M059J (cell line): Measurements from ENCODE around the gene CD80. TPM values are rescaled to one million over a fixed set of nuclear protein-coding genes. Genes with fewer than 3 reads are reported as not detected.
A peak's percentile ranks its signal among the peaks of the same experiment; 100 is the strongest.

Source experiments
- DNase-seq: peaks from one replicate; pipeline ENCODE4 v3.0.0-alpha.2; 2012; ENCODE audit warnings: low read depth
- total RNA-seq: library from RNA; depleted of rRNA; stranded (reverse); fragments of >200 nt; shearing (Covaris generic); gene quantifications from 2 replicates; pipeline ENCODE4 v1.2.3, GENCODE V29; 2014; rRNA removed

Gene CD80
- total RNA-seq, 1 experiment from 2014 or later, result not detected

DNA sequence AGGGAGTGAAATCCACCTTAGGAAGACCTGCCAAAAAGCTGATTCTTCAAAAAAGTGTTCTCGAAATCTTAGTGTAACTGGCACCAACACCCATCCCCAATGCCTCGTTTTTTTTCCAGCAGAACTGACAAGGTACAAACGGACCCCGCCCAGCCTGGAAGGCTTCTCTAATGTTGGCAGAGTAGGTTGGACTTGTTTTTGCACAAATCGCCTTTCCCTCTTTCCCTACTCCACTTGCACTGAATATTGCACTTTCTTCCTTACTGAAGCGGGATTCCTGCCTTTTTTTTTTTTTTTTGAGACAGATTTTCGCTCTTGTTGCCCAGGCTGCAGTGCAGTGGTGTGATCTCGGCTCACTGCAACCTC is 61.6 kb downstream of the CD80 start:
- peak; percentile 42 for DNase-seq

DNA sequence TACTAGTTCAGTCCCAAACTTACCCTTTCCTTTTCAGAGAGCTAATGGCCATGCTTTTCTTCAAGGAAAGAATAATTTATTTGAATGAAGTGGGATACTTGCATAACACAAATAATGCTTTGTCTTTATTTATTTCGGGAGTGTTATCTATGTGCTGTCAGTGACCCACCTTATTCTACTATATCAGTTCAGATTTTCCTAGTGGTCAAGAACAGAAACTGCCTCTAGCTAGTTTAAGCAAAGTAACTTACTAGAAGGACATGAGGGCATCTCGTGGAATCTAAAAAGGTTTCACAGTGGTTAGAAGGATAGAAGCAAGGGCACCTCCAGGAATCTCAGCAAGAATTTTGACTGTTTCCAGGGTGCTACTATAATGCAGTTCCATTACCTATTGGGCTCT is 64.8 kb downstream of the CD80 start:
- no peak for DNase-seq

- no peak for DNase-seq
These were observed 66.6 kb downstream of the CD80 start for GRCh38 chr3:119492810-119493209.

- DNase-seq, result peak; percentile 15
These were observed 67.3 kb downstream of the CD80 start for GRCh38 chr3:119492128-119492527.

GRCh38 chr3:119490153-119490552 is 69.3 kb downstream of the CD80 start:
- no peak for DNase-seq

DNA sequence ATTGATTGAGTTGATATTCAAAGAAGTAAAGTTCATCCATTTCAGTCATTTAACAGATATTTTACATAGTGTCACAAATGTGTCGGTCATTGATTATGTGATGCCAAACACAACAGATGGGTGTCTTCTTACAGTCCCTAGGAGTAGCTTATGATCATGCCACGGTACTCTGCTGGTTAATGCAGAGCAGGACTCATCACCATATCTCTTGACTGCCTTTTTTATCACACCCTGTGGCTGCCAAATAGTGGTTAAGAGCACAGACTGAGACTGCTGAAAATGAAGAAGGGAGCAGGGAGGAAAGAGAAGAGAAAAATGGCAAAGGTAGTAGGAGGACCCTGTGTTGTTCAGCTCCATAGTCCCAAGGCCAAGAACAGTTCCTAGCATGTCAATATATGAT is 73.9 kb downstream of the CD80 start:
- DNase-seq, result no peak

GRCh38 chr3:119483101-119483500 is 76.3 kb downstream of the CD80 start:
- no peak for DNase-seq

DNA sequence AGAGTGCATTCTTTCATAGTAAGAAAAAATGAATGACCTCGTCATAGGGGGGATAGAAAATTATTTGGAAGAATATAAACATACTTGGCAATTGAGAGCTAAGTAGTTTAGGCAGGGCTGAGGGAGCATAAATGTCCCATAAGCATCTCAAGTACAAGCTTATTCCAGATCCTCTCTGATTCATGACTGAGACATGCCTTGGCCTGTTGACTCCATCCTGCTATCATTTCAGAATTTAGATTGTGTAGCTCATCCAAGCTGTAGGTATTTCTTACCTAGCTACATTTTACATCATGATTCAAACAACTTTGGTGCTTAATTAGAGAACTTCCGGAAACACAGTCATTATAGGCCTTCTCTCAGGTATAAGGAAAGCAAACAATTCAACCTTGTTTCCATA is 78.3 kb downstream of the CD80 start:
- DNase-seq, result no peak

Other genes starting within 250 kb of the CD80 start
- 80.8 and 112 TPM in 2 replicates for gene TMEM39A, start 96.0 kb downstream of the CD80 start, total RNA-seq
- gene POGLUT1, start 90.7 kb downstream of the CD80 start, total RNA-seq, result 15.6 and 21.4 TPM in 2 replicates
- gene TIMMDC1, start 61.1 kb downstream of the CD80 start, total RNA-seq, result 94.8 and 141 TPM in 2 replicates
- gene ADPRH, start 19.9 kb upstream of the CD80 start, total RNA-seq, result 1.0 and 1.1 TPM in 2 replicates
- not detected in 2 replicates for gene PLA1A, start 38.3 kb upstream of the CD80 start, total RNA-seq
- 0.12 TPM in 1 of 2 replicates, not detected in the other for gene POPDC2, start 101.0 kb upstream of the CD80 start, total RNA-seq
- gene COX17, start 117.8 kb upstream of the CD80 start, total RNA-seq, result 64.5 and 103 TPM in 2 replicates
- gene CFAP91, start 143.4 kb upstream of the CD80 start, total RNA-seq, result 1.6 and 3.3 TPM in 2 replicates
- gene NR1I2, start 222.5 kb upstream of the CD80 start, total RNA-seq, result not detected in 2 replicates